ENCODE measurements around the gene DGLUCY.
"Not testable (repeated sequence)": the region's sequence is repeated elsewhere in the genome, so short reads cannot be mapped to it uniquely, and the experiment has no call there.

The DGLUCY gene

GRCh38 chr14:91257328-91258010 lies 143.6 kb downstream of the DGLUCY start:
- no peak for DNase-seq (ENCODE audit: low read depth)

DNA sequence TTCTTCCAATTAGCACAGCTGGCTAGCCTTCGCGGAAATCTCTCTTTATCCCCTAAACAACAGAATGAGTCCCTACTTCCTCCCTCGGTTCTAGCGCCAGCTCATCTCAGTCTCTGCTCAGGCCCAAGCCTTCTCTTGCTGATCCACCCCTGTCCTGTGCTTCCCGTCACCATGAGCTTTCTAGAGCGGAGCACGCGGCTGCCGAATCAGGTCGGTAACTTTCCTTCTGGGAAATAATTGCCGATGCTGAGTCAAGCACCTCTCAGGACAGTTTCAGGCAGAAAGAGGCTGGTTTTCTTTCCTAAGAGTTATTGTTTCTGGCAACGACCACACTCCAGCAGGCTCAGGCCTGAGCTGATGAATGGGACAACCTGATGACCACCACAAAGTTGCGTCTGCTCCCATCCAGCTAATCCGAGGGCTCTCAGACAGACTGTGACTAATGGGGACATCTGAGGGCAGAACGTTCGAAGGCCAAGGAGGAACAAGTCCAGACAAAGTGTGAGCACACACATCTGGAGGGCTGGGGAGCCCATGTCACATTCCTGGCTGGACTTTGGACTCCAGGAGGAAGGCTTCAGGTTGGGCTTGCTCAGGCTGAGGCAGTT lies 144.2 kb downstream of the DGLUCY start:
- no peak for DNase-seq (ENCODE audit: low read depth)

DNA sequence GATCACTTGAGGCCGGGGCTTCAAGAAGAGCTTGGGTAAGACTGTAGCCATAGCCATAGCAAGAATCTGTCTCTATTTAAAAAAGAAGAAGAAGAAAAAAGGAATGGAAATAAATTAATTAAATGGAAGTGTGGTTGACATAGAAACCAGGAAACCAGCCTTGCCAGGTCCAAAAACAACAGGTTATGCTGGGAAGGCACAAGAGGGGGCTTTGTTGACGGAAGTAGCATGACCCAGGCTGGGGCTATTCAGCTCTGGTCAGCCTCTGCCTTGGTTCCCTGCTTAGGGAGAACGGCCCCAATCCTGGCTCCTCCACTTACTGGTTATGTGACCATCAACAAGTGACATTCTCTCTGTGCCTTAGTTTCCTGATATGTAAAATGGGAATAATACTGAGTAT lies 145.0 kb downstream of the DGLUCY start:
- DNase-seq (ENCODE audit: low read depth): no peak

DNA sequence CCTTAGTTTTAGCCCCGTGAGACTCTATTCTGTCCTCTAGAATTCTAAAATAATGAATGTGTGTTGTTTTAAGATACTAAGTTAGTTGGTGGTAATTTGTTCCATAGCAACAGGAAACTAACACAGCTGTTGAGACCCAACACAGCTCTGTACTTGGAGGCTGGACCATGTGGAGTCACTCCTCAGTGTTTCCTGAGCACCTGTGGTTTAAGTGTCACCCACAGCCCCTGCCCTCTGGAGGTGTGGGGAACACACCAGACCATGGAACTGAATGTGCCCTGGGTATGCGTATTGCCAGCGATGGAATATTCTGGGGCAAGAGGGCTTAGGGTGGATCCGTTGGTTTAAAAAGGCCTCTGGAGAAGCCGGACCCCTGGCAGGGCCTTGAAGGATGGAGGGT lies 147.2 kb downstream of the DGLUCY start:
- no peak for DNase-seq (ENCODE audit: low read depth)

DNA sequence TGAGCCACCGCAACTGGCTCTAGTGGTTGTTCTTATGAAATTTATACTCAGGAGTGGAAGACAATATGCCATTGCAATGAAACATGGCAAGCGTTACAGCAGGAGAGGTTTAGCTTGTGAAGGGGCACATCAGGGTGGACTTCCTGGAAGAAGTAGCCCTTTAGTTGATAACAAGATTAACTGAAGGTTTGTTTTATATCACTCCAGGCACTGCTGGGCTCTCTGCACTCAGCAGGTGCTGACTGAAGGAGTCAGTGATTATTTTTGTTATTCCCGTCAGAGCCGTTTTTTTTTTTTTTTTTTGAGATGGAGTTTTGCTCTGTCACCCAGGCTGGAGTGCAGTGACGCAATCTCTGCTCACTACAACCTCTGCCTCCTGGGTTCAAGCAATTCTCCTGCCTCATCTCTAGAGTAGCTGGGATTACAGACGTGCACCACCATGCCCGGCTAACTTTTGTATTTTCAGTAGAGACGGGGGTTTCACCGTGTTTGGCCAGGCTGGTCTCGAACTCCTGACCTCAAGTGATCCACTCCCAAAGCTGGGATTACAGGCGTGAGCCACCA lies 148.2 kb downstream of the DGLUCY start:
- no peak for DNase-seq (ENCODE audit: low read depth)

DNA sequence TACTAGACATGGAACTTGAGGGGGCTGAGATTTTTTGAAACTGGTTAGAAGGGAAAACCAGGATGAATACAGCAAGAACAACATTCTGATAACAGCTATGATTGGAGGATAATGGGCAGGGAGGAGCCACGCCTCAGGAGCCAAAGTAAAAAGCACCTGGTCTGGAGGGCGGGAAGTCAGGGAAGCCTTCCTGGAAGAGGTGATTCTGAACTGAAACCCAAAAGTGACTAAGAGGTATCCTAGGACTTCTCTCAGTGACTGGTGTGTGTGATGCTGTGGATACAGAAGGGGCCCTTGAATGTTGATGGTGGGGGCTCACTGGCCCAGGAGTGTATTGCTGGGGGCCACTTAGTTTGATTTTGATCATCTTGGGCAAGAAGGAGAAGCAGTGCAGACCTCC lies 149.5 kb downstream of the DGLUCY start:
- DNase-seq (ENCODE audit: low read depth): no peak

GRCh38 chr14:91264151-91265150 lies 150.6 kb downstream of the DGLUCY start:
- DNase-seq (ENCODE audit: low read depth): no peak

GRCh38 chr14:91265404-91265803 lies 151.5 kb downstream of the DGLUCY start:
- no peak for DNase-seq (ENCODE audit: low read depth)

DNA sequence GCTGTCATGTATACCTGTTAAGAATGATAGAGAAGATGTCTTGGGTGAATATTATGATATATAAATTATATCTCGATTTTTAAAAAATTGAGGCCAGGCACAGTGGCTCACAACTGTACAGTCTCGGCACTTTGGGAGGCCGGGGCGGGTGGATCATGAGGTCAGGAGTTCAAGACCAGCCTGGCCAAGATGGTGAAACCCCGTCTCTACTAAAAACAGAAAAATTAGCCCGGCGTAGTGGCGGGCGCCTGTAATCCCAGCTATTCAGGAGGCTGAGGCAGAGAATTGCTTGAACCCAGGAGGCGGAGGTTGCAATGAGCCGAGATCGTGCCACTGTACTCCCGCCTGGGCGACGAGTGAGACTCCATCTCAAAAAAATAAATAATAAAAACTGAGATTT lies 152.4 kb downstream of the DGLUCY start:
- DNase-seq (ENCODE audit: low read depth): not testable (repeated sequence)

DNA sequence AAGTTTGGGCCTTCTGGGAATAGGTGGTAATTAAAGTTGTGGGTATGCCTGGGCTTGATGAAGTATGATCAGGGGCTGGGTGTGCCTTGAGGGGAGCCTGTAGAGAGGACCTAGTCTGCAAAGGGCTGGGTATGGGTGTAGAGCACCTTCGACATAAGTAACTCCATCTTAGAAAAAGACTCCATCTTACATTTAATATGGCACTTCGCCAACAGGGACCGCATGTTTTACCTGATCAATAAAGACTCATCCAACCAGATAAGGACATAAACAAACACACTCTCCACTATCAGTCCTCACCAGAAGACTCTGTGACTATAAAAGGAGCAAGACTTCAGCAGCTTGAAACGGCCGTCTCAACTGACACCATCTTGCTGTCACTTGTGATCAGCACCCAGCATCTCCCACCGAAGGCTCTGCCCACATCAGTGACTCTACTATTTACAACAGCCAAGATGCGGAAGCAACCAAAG lies 154.1 kb downstream of the DGLUCY start:
- no peak for DNase-seq (ENCODE audit: low read depth)

GRCh38 chr14:91269076-91269991 lies 155.5 kb downstream of the DGLUCY start:
- no peak for DNase-seq (ENCODE audit: low read depth)

GRCh38 chr14:91270188-91270587 lies 156.3 kb downstream of the DGLUCY start:
- DNase-seq (ENCODE audit: low read depth): no peak

DNA sequence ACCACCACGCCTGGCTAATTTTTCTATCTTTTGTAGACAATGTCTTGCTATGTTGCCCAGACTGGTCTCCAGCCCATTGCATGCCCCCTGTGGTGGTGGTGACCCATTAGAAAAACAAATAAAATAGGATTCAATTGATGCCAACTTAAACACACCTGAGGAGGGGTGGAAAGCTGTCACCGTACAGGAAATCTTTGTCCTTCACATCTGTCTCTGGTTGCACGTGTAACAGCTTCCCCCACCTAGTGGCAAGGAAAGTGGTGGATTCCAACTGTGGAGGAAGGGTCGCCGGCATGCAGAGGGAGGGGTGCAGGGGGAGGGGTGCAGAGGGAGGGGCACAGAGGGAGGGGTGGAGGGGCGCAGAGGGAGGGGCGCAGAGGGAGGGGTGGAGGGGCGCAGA lies 156.7 kb downstream of the DGLUCY start:
- DNase-seq (ENCODE audit: low read depth): no peak

GRCh38 chr14:91271639-91272038 lies 157.8 kb downstream of the DGLUCY start:
- no peak for DNase-seq (ENCODE audit: low read depth)

DNA sequence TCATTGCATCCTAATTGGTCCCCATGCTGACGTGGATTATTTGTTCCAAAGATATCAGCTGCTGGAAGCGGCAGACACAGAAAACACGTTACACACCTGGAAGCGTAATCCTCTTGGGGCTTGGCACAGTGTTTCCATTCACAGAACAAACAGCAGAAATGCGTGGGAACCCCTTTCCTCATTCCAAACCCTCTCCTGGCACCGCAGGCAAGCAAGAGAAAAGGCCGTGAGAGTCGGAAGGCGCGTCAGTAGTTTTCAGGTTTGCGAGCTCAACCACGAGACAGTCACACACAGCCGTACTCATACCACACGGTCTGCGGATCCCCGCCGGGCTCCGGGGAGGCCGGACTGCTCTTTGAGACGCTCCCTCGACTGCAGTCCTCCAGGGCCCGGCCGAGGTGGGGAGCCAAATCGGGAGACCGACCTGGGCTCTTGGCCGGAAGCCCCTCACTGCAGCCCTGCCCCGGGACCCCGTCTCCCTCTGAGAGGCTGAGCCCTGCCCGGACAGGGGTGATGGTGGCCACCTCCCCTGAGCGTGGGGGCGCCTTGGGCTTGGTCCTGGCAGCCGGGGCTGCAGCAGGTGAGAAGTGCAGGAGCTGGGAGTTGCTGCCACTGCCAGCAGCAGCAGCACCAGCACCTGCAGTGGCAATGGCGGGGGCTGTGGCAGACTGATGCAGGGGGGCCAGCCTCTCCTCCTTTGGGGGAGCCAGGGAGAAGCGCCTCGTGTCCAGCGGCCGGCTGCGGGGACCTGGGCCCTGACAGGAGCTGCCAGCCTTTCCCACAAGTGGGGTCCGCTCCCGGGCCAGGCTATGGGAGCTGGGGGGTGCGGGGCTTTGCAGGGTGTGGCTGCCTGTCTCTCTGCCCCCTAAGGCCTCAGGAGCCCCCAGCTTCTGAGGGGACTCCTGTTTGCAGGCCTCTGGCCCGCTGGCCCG lies 158.7 kb downstream of the DGLUCY start:
- DNase-seq (ENCODE audit: low read depth): no peak

DNA sequence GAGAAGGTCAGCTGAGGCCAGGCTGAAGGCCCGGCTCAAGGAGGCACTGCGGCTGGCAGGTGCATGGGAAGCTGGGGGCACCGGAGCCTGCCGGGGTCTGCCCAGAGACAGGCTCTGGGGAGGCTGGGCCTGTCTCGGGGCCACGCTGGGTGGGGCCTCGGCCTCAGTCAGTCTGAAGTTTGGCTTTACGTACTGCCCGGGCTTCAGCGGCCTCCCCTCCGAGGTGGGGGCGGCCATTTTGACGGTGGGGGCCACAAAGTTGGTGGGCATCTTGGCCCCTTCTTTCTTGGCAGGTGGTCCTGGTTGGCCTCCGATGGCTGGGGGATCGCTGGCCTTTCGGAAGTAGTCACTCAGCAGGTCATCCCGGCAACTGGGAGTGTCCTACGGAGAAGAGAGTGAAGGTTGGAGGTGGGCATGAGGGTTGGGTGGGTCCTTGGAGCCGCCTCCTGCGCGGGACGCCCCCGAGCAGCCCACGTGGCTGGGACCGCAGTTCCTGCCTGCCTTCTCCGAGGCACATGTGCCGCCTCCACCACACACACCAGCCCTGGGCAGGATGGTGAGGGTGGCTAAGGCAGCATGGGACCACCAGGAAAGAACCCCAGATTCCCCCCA lies 159.5 kb downstream of the DGLUCY start:
- DNase-seq (ENCODE audit: low read depth): no peak

DNA sequence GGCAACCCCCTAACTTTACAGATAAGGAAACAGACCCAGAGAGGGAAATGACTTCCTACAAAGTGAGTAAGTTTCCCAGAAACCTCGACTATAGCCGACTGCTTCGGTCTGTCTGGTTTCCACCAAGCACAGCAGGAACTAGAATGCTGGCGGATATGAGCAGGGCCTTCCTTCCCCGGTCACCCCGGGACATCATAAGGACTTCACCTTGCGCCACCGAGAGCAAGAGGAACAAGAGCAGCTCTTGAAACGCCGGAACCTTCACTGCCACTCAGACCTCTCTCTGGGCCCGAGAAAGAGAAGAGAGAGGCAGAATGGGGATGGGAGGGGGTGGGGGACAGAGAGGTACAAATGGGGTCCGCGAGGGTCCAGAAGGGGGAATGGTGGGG lies 160.0 kb downstream of the DGLUCY start:
- DNase-seq (ENCODE audit: low read depth): no peak

- no peak for DNase-seq (ENCODE audit: low read depth)
Measured at GRCh38 chr14:91274796-91275195, 160.9 kb downstream of the DGLUCY start.

All from T follicular helper cell (primary cell).